TTC549 (cell line): ENCODE measurements around the gene ADGRB3.
"Not testable (repeated sequence)": the region's sequence is repeated elsewhere in the genome, so short reads cannot be mapped to it uniquely, and the experiment has no call there.

Experiments
- FAIRE-seq: peaks from 2 replicates; lab custom pipeline; 2012; peaks lifted over from hg19 to GRCh38; lab: Jason Lieb, UNC

The ADGRB3 gene

DNA sequence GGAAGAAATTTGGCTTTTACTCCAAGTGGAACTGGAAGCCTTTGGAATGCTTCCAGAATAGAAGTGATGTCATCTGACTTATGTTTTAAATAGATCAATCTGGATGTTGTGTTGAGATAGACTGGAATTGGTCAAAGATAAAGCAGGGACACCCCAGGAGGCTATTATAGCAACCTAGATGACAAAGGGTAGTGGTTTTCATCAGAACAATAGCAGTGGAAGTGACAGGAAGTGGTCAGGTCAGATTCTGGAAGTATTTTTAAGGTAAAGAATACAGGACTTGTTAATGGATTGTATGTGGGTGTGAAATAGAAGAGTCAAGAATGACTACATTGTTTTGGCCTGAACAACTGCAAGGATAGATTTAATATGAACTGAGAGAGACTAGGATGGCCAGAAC, 191.4 kb downstream of the ADGRB3 start:
- FAIRE-seq = no peak

DNA sequence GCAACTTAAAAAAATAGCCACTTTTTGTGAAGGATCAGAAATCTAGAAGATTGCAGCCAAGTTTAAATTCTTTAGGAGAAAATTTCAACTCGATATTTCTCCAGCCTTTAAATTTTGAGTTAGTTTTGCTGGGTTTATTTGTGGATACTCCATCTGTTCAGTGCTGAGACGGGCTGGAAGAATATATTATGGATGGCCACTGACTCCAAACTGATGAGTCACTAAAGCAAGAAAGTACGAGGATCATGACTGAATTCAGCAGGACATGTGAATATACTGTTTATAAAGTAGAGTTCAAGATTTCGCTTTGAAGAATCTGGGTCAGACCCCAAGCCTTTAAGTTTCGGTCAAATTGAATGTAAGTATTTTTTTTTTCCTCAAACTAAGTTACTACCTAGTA, 199.5 kb downstream of the ADGRB3 start:
- no peak for FAIRE-seq

DNA sequence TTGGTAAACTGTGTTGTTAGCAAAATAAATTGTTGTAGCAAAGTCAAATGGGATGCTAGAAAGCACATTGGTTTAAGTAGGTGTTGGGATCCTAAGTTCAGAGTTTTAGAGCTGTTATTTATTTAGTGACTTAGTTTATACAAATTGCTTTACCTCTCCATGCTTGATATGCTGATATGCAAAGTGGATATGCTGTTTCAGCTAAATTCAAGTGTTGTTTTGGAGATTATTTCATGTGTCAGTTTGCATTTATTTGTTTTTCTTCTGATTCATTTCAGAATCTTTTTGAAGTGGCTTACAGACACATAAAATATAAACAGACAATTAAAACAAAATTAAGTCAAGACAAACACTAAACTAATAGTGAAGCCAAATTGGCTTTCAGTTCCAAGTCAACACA, 203.5 kb downstream of the ADGRB3 start:
- FAIRE-seq = no peak

DNA sequence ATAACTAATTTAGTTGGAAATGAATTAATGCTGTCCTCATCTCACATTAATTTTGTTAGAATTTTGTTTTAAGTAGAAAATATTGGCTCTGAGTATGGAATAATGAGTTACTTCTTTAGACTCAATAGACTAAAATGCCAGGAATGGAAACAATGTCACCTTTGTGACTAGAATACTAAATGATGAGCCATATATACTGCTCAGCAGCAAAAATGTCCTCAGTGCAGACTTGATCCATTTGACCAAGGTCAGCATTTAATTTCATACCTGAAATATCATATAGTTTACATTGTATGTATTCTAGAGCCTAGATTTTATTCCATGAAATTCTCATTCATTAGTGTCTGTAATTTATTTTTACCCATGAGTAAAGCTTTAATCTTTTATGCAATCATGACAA, 217.7 kb downstream of the ADGRB3 start:
- FAIRE-seq = no peak

DNA sequence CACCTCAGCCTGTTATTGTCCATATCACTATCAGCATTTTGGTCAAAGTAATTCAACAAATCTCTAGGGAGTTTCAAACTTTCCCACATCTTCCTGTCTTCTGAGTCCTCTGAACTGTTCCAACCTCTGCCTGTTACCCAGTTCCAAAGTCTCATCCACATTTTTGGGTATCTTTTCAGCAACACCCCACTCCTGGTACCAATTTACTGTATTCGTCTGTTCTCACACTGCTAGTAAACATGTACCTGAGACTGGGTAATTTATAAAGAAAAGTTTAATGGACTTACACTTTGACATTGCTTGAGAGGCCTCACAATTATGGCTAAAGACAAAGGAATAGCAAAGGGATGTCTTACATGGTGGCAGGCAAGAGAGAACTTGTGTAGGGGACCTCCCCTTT, 224.2 kb downstream of the ADGRB3 start:
- no peak for FAIRE-seq

DNA sequence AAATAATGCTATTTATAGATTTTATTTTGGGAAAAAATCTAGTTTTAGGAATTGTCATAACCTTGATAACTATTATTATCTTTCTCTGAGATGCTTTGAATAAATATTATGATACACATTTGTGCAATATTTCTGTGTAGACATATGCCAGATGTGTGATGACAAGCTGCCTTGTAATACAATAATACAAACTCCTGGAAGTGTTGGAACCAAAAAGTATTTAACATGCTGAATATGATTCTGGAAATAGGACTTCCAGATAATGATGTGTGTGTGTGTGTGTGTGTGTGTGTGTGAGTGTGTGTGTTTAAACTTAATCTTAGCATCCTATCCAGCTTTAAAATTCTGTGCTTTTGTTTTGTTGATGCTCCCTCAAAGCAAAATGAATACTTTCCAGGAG, 233.6 kb downstream of the ADGRB3 start:
- no peak for FAIRE-seq

DNA sequence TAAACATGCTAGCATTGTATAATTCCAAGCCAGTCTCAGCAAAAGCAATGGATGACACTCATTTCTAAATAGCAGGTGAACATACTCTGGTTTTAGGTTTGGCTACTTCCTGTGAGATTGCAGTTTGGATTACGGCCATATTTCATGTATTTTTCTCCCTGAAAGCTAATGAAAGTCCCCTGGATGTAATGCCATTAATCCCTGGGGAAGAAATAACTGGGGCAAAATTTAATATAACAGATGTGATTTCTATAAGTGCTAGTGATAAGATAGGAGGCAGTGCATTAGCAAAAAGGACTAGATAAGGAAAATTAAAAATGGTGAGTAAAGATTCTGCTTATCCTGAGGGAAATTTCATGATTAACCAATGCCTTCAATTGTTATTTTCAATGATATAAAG, 238.2 kb downstream of the ADGRB3 start:
- FAIRE-seq = no peak

DNA sequence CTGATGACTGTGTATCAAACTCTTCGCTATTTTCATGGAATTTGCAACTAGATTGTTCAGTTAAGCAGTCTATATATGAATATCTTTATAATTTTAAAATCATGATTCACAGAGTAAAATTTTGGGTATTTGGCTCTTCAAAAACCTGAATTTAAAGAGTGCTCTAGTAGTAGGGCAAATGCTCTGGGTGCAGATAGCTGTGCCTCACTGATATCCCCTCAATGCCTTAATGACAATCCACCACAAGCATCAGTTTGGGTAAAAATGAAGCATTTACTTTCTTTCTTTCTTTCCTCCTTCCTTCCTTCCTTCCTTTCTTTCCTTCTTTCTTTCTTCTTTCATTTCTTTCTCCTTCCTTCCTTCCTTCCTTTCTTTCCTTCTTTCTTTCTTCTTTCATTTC, 239.7 kb downstream of the ADGRB3 start:
- FAIRE-seq = no peak

DNA sequence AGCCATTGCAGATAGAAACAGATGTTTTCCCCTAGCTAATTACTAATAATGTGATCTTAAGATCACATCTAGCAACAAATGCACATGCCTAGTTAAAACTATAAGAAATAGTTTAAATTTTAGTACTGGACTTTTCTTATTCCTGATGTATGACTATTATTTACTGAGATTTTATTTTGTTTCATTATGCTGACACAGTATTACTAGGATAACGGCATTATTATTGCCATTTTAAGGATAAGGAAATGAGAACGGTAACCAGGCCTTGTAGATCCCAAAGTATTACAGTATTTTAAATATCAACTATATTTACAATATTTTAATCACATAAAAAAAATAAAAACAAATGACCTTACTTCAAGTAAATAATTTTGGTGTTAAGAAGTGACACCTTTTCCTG, 240.3 kb downstream of the ADGRB3 start:
- no peak for FAIRE-seq

DNA sequence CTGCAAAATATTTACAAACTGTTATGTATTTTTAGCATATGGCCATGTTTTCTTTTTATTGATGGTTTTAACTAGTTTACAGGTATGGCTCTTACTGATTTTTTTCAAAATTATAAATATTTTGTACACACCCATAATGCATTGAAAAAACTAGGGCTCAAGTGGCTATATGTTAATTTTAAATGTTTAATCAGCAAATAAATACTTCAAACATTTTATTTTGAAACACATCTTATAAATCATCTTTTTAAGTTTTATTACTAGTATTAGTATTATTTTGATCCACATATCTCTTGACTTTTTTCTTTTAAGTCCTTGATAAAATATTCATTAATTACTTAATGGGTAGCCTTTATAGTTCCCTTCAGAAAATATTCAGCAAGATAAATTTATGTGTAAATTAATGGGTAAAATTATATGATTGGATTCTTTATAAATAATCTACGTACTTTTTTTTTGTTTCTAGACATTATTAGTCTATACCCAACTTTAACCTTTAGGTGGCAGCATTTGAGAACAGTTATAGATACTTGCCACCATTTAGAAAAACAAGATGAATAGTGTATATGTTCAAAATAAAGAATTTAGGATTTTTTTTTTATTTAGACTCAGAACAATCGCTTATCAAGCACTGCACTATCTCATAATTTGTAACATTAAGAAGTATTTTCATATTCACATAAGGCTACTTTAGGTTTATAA, 241.9 kb downstream of the ADGRB3 start:
- FAIRE-seq = peak; percentile 93

DNA sequence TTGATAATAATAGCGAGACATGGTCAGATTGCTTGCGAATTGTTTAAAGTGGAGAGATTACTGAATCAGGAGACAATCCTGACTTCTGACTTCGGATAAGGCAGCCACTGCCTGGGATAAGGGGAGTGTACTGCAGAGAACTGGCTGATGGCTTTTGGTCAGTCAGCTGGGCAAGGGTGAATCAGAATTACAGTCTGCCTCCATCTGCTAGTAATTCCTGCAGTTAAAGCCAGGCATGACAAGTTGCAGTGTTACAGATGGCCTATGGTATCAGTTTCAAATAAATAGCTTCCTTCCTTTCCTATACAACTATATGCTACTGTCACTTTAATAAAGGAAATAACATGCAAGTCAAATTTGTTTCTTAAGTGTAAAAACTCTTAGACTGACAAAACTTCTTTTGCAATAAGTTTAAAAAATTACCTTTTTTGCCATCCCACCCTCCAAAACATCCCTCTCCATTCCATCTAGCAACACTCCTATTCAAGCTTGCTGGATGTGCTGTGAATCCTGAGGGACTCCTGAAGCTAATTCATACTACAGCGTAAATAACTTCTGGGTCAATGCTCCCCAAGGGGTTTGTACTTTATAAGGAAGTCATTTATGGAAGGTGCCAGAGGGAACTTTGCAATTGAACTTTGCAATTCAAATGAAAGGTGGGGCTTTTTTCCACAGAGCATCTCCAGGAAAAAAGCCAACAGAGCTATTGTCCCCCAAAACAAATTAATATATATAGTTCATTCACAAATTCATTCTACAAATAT, 245.2 kb downstream of the ADGRB3 start:
- FAIRE-seq = no peak

DNA sequence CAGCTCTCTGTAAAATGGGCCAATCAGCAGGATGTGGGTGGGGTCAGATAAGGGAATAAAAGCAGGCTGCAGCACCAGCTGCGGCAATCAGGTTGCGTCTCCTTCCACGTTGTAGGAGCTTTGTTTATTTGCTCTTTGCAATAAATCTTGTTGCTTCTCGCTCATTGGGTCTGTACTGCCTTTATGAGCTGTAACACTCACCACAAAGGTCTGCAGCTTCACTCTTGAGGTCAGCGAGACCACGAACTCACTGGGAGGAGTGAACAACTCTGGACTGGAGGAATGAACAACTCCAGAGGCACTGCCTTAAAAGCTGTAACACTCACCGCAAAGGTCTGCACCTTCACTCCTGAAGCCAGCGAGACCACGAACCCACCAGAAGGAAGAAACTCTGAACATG, 248.2 kb downstream of the ADGRB3 start:
- FAIRE-seq = not testable (repeated sequence)

DNA sequence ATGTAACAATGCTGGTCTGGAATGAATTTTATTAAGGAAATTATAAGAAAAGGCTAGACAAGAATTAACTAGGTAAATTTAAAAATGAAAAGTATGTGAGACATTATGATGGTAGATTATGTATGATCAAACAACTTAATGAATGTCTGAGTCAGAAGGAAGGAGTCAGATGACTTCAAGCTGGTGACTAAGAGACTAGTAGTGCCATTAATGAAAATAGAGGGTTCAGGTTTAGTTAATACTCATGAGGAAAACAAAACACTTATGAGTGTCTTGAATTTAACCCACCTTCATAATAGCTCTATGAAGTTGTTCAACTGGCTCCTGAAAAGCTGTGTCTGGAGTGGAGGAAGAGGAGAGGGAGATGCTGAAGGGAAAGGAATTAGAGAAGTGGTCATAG, 256.3 kb downstream of the ADGRB3 start:
- no peak for FAIRE-seq

DNA sequence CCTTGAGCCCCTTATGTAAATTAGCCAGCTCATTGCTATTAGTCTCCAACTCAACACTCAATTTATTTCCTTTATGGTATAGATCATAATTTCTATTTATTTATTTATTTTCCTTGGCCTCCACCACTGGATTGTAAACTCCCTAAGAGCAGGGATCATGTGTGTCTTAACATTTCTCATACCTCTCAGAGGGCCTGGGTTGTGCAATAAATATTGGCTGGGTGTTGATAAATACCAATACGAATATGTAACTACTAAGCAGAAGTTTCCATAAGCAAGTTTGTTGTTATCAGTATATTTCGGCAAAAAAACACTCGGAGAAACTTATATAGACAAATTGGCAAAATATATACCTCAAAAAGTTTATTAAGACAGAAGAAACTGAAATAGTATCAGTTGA, 257.4 kb downstream of the ADGRB3 start:
- no peak for FAIRE-seq

DNA sequence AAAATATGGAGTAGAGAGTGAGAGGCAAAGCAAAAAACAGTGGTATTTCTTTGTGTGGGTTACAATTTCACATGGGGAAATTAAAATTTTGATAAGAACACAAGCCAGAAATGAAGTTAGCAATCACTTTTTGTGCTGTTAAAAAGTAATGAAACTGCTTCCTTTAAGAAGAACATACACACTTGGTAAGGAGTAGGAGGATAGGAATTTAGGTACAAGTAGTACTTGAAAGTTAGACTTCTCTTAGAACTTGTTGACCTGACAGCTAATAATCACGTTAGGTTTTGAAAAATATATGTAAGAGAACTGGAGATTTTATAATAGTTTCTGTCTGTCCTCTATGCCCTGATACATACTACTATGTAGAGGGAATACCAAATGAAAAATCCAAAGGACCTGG, 260.8 kb downstream of the ADGRB3 start:
- no peak for FAIRE-seq

DNA sequence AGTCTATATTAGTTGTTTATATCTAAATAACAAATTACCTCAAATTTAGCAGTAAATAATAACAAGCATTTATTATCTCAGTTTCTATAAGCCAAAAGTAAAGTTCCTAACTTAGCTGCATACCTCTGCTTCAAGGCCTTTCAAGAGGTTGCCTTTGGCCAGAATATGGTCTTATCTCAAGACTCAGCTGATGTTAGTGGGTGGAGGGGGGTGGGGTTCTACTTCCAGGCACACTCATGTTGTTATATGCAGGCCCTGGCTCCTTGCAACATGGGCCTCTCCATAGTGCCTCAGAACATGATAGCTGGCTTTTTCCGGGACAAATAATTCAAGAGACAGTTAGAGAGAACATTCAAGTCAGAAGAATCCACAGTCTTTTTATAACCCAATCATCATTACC, 266.0 kb downstream of the ADGRB3 start:
- no peak for FAIRE-seq

DNA sequence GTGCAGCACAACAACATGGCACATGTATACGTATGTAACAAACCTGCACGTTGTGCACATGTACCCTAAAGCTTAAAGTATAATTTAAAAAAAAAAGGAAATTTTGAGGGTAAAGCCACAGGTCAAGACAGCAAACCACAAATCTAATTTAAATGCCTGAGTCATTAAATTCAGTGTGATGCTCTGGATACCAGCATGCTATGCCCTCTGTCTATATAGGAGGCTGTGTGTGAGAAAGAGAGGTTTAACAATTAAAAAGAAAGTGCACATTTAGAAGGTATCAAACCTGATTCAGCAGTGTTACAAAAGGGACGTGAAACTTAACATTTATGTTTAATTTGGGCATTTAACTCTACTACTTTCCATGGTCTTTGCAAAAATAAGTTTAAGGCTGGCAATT, 276.3 kb downstream of the ADGRB3 start:
- FAIRE-seq = no peak

DNA sequence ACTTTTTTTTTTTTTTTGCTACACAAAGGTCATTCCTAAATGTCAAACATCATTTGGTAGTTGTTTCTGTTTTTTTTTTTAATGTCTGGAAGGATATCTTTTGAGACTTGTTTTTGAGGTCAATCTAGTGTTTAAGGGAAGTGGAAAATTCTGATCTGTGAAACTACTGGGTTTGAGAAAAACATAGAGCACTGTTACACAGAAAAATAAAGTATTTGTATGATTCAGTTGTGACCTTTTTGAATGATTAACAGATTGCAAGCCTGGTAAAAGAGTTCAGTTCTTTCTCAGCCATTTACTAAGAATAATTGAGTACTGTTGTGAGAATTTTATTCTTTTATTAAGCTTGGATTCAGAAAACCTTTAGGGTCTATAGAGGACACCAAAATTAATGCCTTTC, 276.7 kb downstream of the ADGRB3 start:
- no peak for FAIRE-seq

DNA sequence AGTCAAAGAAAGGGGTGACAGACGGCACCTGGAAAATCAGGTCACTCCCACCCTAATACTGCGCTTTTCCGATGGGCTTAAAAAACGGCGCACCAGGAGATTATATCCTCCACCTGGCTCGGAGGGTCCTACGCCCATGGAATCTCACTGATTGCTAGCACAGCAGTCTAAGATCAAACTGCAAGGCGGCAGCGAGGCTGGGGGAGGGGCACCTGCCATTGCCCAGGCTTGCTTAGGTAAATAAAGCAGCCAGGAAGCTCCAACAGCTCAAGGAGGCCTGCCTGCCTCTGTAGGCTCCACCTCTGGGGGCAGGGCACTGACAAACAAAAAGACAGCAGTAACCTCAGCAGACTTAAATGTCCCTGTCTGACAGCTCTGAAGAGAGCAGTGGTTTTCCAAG, 277.7 kb downstream of the ADGRB3 start:
- not testable (repeated sequence) for FAIRE-seq

DNA sequence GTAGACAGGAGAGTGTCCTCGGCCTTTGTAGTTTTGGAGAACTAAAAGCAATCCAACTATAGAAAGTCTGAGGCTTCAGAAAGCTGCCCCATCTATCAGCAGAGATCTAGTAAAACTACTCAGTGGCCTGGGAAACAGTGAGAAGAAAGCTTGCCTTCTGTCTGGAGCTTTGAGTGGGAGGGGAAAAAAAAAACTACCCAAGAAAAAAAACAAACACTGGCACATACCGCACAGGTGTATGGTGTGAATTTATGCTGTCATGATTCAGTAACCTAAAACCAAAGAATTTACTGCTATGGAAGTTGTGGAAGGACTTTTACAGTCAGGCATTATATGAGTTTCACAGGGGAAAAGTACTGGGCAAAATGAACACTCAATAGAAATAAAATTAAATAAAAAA, 280.5 kb downstream of the ADGRB3 start:
- no peak for FAIRE-seq

DNA sequence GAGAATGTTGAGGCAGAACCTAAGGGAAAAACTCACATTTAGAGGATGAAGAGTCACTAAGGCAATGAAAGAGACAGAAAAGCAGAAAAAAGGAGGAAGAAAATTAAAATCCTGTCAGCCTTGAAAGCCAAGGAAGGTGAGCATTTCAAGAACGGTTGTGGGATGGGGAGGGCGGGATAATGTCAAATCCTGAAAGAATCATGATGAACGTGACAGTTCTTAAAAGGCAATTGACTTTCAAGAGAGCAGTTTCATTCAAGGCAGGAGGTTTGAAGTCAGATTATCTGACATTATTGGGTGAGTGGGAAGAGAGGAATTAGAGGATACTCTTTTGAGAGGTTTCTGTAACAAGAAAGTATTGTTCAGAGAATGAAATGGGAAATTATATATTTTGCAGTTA, 284.5 kb downstream of the ADGRB3 start:
- no peak for FAIRE-seq

DNA sequence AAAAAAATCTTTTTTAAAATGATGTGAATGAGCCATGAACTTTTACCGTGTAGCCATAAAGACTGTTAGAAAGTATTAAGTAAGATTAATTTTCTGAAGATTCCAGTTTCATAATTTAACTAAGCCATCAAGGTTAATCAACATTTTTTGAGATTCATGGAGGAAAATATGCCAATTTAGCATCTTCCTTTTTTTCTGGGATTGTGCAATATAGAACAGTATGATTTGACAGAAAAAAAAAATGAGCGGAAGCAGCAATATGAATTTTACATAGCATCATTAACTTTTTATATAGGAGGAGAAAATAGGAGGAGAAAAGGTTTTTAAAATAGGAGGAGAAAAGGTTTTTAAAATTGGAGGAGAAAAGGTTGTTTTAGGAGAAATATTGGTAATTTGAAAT, 306.3 kb downstream of the ADGRB3 start:
- FAIRE-seq = no peak

DNA sequence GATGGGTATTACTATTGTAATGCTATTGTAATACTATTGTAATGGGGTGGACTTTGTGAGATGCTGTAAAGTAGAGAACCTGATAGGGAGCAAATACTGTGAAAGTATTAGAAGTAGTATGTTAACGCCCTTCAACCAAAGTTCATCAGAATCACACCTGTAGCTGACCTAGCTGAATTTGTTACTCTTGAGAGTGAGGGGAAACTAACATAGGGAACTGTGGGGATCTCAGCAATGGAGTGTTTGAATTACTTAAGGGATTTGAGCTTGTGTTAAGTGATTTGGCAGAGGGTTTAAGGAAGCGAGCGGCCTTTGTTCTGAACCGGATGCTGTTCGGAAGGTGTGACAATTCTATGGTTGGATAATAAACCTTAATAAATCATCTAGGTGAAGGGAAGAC, 312.6 kb downstream of the ADGRB3 start:
- FAIRE-seq = no peak

DNA sequence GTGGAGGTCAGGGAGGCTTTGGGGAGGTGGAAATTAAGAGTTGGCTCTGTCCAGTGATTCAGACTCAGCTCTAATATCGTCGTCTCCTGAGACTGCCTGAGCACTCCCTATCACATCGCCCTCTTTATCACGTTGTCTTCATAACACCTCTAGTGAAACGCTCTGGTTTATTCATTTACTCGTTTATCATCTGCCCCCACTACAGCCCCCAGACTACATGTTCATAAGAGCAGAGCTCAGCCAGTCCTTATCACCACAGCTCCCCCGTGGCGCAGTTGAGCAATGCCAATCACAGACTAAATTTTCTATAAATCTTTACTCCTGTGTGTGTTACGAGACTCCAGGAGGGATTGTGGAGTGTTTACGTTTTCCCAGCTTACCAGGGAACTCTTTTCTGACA, 316.2 kb downstream of the ADGRB3 start:
- FAIRE-seq = no peak
